K562 (cell line): ENCODE results near the gene SART3. TPM values are rescaled to one million over a fixed set of nuclear protein-coding genes. Genes with fewer than 3 reads are reported as not detected.

Experiments used
- ATF1 ChIP-seq, 2 experiments: fragments of 450-650 bp in 1 of 2; IDR thresholded peaks; 2 replicates each; pipeline ENCODE4 v1.6.1; 2016; ENCODE audit warnings: missing compliant biosample characterization in 1 of 2, missing genetic modification characterization in 1 of 2
- CHD1 ChIP-seq: fragments of 200-600 bp; sonication (generic); IDR thresholded peaks from one replicate; pipeline ENCODE4 v1.6.1; 2012; ENCODE audit warnings: mild to moderate bottlenecking, moderate library complexity, low read length, inconsistent platforms
- E2F8 ChIP-seq: fragments of 450-650 bp; IDR thresholded peaks from 2 replicates; pipeline ENCODE4 v1.7.1; 2018; ENCODE audit warnings: mild to moderate bottlenecking, low read depth; ENCODE audit not compliant: partially characterized antibody
- ETV1 ChIP-seq: fragments of 450-650 bp; conservative IDR thresholded peaks from 2 replicates; pipeline ENCODE4 v1.6.1; 2016; ENCODE audit warnings: missing genetic modification characterization, control low read depth, low read depth, missing compliant biosample characterization
- FOXJ2 ChIP-seq: fragments of 200-800 bp; sonication (Bioruptor generic); IDR thresholded peaks from 2 replicates; pipeline ENCODE4 v1.6.1; 2016; ENCODE audit warnings: missing genetic modification characterization, missing compliant biosample characterization
- HMGXB4 ChIP-seq: sonication (generic); formaldehyde crosslinking; IDR thresholded peaks from 2 replicates; pipeline ENCODE4 v1.8.1; 2023; ENCODE audit warnings: mild to moderate bottlenecking, missing genetic modification reagents
- KLF6 ChIP-seq: fragments of 250-450 bp; sonication (Bioruptor Pico); IDR thresholded peaks from 2 replicates; pipeline ENCODE4 v1.4.0; 2020; ENCODE audit warnings: mild to moderate bottlenecking, moderate library complexity, borderline replicate concordance
- MAZ ChIP-seq, 2 experiments: fragments of 450-650 bp in 1 of 2; sonication (generic) in 1 of 2; formaldehyde crosslinking; IDR thresholded peaks in 1 of 2; conservative IDR thresholded peaks in 1 of 2; 2 replicates each; pipeline versions ENCODE4 v1.4.0 to v1.5.0; 2020; ENCODE audit warnings: mild to moderate bottlenecking in 1 of 2, missing genetic modification reagents in 1 of 2
- MNT ChIP-seq, 2 experiments: fragments of 450-650 bp; conservative IDR thresholded peaks; 2 replicates each; pipeline ENCODE4 v1.6.1; 2017; ENCODE audit warnings: mild to moderate bottlenecking in 2 of 2, moderate library complexity in 2 of 2
- THAP12 ChIP-seq: fragments of 250-450 bp; sonication (Bioruptor Pico); IDR thresholded peaks from 2 replicates; pipeline ENCODE4 v1.9.0; 2021; ENCODE audit warnings: mild to moderate bottlenecking, inconsistent platforms
- ZNF175 ChIP-seq: fragments of 200-800 bp; sonication (Bioruptor generic); IDR thresholded peaks from 2 replicates; pipeline ENCODE4 v1.6.1; 2016; ENCODE audit warnings: low read depth, mild to moderate bottlenecking, missing genetic modification characterization, missing compliant biosample characterization
- ZNF445 ChIP-seq: fragments of 250-450 bp; sonication (Bioruptor Pico); IDR thresholded peaks from 2 replicates; pipeline ENCODE4 v1.4.0; 2020; ENCODE audit warnings: low read depth, mild to moderate bottlenecking, moderate library complexity
- polyA plus RNA-seq, 8 experiments: library from polyadenylated mRNA; depleted of rRNA in 4 of 8; stranded (reverse) in 5 of 8; unstranded in 3 of 8; fragments of >200 nt; fragmentation: Nextera tagmentation in 2 of 8; fragmentation: Illumina TruSeq in 1 of 8; extraction: Ambion mirVana in 2 of 8; extraction: Trizol in 1 of 8; gene quantifications; 2 replicates each; pipeline versions ENCODE4 v1.2.1 to v1.2.3, GENCODE V29; 2011 to 2014; ENCODE audit warnings: inconsistent platforms in 1 of 8, missing spikeins in 1 of 8
- total RNA-seq, 7 experiments: library from RNA; depleted of rRNA in 6 of 7; stranded (reverse); fragments of >200 nt in 6 of 7; fragmentation: Illumina TruSeq in 2 of 7; extraction: Trizol in 2 of 7; gene quantifications; 2 replicates each; pipeline versions ENCODE4 v1.2.1 to v1.2.3, GENCODE V29; 2011 to 2021; ENCODE audit warnings: low replicate concordance in 1 of 7

SART3 gene
- total and polyA plus RNA-seq, 9 of the 15 experiments (the other 6 are each of a cell fraction or from before 2014, with no cell fraction given) = 8.9 to 167 (median 56.7) TPM

GRCh38 chr12:108562348-108563135, 1.6 kb upstream of the SART3 start, which contains the start of gene ISCU (continued):
- TF ChIP-seq HMGXB4 (0 out of 2 replicates have a peak, but pooled peaks have one; percentile 42), FOXJ2 (tag) (no peak), E2F8 (no peak), KLF6 (no peak), ATF1 (CRISPR knock-in tag; IDR thresholded peaks at IDR 0.05) (peak; percentile 88), ATF1 (tag; IDR thresholded peaks at IDR 0.05) (peak; percentile 98), MAZ (CRISPR knock-in tag; conservative IDR thresholded peaks at IDR 0.05 in 1 of 2, IDR thresholded peaks at IDR 0.05 in 1 of 2) (peak; percentile 99 to 100), THAP12 (CRISPR knock-in tag) (peak; percentile 84), CHD1 (peak; percentile 73), MNT (conservative IDR thresholded peaks at IDR 0.05) (peak; percentile 74 to 87), ZNF445 (CRISPR knock-in tag) (no peak), ETV1 (tag) (no peak), ZNF175 (CRISPR knock-in tag) (peak; percentile 52; the same call in 1 of the 2 replicates)
